ENCODE data around the gene DNAJC16. TPM values are rescaled to one million over a fixed set of nuclear protein-coding genes. Genes with fewer than 3 reads are reported as not detected.

DNAJC16 gene
- total and polyA plus RNA-seq, 3 donors from 2014 or later = 19.9 to 32.1 (median 24.3) TPM

- no peaks in the 10 kb centered on the region for H3K27me3 ChIP-seq
- H3K9me3 ChIP-seq = no peaks in the 10 kb centered on the region
- peaks cover 16% of the 10 kb centered on the region for H3K4me1 ChIP-seq
- intact Hi-C loops (cut with DNase I; ENCODE audit: low total_unique reads) = no loop called here
- no peak for DNase-seq
- no peak overlapping the region for H3K4me3 ChIP-seq
- H3K27ac ChIP-seq = no peak overlapping the region
- WGBS, 2 donors = 91 to 92% methylated on average over 7 of the region's 7 CpGs
- TF ChIP-seq CTCF (IDR thresholded peaks at IDR 0.05) = no peak
- TF ChIP-seq POLR2A (IDR thresholded peaks at IDR 0.05) = no peak
- no peaks in the 10 kb centered on the region for H3K36me3 ChIP-seq (ENCODE audit: low read depth, missing control alignments)
Measured at GRCh38 chr1:15622712-15623373, 96.2 kb downstream of the DNAJC16 start.

GRCh38 chr1:15623435-15623834, 96.8 kb downstream of the DNAJC16 start:
- Histone ChIP-seq H3K9me3 (no peaks in the 10 kb centered on the region), H3K4me3 (no peak overlapping the region), H3K36me3 (ENCODE audit: low read depth, missing control alignments) (no peaks in the 10 kb centered on the region), H3K27me3 (no peaks in the 10 kb centered on the region), H3K27ac (no peak overlapping the region), H3K4me1 (peaks cover 16% of the 10 kb centered on the region)
- TF ChIP-seq CTCF (IDR thresholded peaks at IDR 0.05) (no peak), POLR2A (IDR thresholded peaks at IDR 0.05) (no peak)
- intact Hi-C loops (cut with DNase I; ENCODE audit: low total_unique reads) = no loop called here
- DNase-seq = no peak
- 90 to 96% methylated on average over 6 of the region's 6 CpGs for WGBS, 2 donors

GRCh38 chr1:15624133-15624714, 97.6 kb downstream of the DNAJC16 start:
- TF ChIP-seq CTCF (IDR thresholded peaks at IDR 0.05) (no peak), POLR2A (IDR thresholded peaks at IDR 0.05) (no peak)
- no peak overlapping the region for H3K27ac ChIP-seq
- H3K4me3 ChIP-seq = no peak overlapping the region
- no peak for DNase-seq
- H3K27me3 ChIP-seq = no peaks in the 10 kb centered on the region
- WGBS, 2 donors = 89 to 91% methylated on average over 3 of the region's 3 CpGs
- intact Hi-C loops (cut with DNase I; ENCODE audit: low total_unique reads) = no loop called here
- H3K9me3 ChIP-seq = no peaks in the 10 kb centered on the region
- peaks cover 12% of the 10 kb centered on the region for H3K4me1 ChIP-seq
- no peaks in the 10 kb centered on the region for H3K36me3 ChIP-seq (ENCODE audit: low read depth, missing control alignments)

GRCh38 chr1:15625056-15625917, 98.6 kb downstream of the DNAJC16 start:
- no peak overlapping the region for H3K27ac ChIP-seq
- H3K9me3 ChIP-seq = no peaks in the 10 kb centered on the region
- WGBS, 2 donors = 82 to 85% methylated on average over 13 of the region's 13 CpGs
- peaks cover 4% of the 10 kb centered on the region for H3K4me1 ChIP-seq
- intact Hi-C loops (cut with DNase I; ENCODE audit: low total_unique reads) = no loop called here
- H3K36me3 ChIP-seq (ENCODE audit: low read depth, missing control alignments) = no peaks in the 10 kb centered on the region
- DNase-seq = no peak
- TF ChIP-seq POLR2A (IDR thresholded peaks at IDR 0.05) = no peak
- TF ChIP-seq CTCF (IDR thresholded peaks at IDR 0.05) = no peak
- H3K4me3 ChIP-seq = no peak overlapping the region
- no peaks in the 10 kb centered on the region for H3K27me3 ChIP-seq

Small RNA genes lying within 50 kb of the gene (small RNA-seq; reads per million reads assigned to genes)
- gene CD24P1 (0 reads per million in 2 donors), gene RNU7-179P (0 reads per million in 2 donors), gene SCARNA21B (0 reads per million in 2 donors)

Other genes starting within 250 kb of the DNAJC16 start
- gene EFHD2, start 117.0 kb upstream of the DNAJC16 start, total RNA-seq = 100 to 1,000 TPM; 308 to 384 TPM
- gene EFHD2, start 117.0 kb upstream of the DNAJC16 start, polyA plus RNA-seq (ENCODE audit: insufficient read depth, low read depth, low replicate concordance) = 146 TPM
- under 1 TPM; 0.50 to 0.55 TPM for gene CTRC, start 88.4 kb upstream of the DNAJC16 start, total RNA-seq
- 0.83 TPM for gene CTRC, start 88.4 kb upstream of the DNAJC16 start, polyA plus RNA-seq (ENCODE audit: insufficient read depth, low read depth, low replicate concordance)
- 1 to 10 TPM; 3.7 to 4.8 TPM for gene CELA2A, start 70.1 kb upstream of the DNAJC16 start, total RNA-seq
- 2.4 TPM for gene CELA2A, start 70.1 kb upstream of the DNAJC16 start, polyA plus RNA-seq (ENCODE audit: insufficient read depth, low read depth, low replicate concordance)
- 1 to 10 TPM; 3.3 to 3.7 TPM for gene CELA2B, start 50.7 kb upstream of the DNAJC16 start, total RNA-seq
- 2.7 TPM for gene CELA2B, start 50.7 kb upstream of the DNAJC16 start, polyA plus RNA-seq (ENCODE audit: insufficient read depth, low read depth, low replicate concordance)
- 10 to 100 TPM; 34.8 to 48.5 TPM for gene CASP9, start 2.6 kb upstream of the DNAJC16 start, total RNA-seq
- 33.8 TPM for gene CASP9, start 2.6 kb upstream of the DNAJC16 start, polyA plus RNA-seq (ENCODE audit: insufficient read depth, low read depth, low replicate concordance)
- gene AGMAT, start 58.2 kb downstream of the DNAJC16 start, total RNA-seq = 1 to 10 TPM in 1 of 2 donors, under 1 TPM in 1; 0.99 to 1.5 TPM
- 1.8 TPM for gene AGMAT, start 58.2 kb downstream of the DNAJC16 start, polyA plus RNA-seq (ENCODE audit: insufficient read depth, low read depth, low replicate concordance)
- gene DDI2, start 90.6 kb downstream of the DNAJC16 start, total RNA-seq = 10 to 100 TPM; 45.2 to 54.2 TPM
- 9.6 TPM for gene DDI2, start 90.6 kb downstream of the DNAJC16 start, polyA plus RNA-seq (ENCODE audit: insufficient read depth, low read depth, low replicate concordance)
- gene PLEKHM2, start 157.5 kb downstream of the DNAJC16 start, total RNA-seq = 10 to 100 TPM; 61.9 to 70.2 TPM
- gene PLEKHM2, start 157.5 kb downstream of the DNAJC16 start, polyA plus RNA-seq (ENCODE audit: insufficient read depth, low read depth, low replicate concordance) = 98.4 TPM
- 1 to 10 TPM; 2.5 to 3.8 TPM for gene SLC25A34, start 209.4 kb downstream of the DNAJC16 start, total RNA-seq
- gene SLC25A34, start 209.4 kb downstream of the DNAJC16 start, polyA plus RNA-seq (ENCODE audit: insufficient read depth, low read depth, low replicate concordance) = 2.6 TPM
- not detected for gene TMEM82, start 215.7 kb downstream of the DNAJC16 start, total RNA-seq
- not detected for gene TMEM82, start 215.7 kb downstream of the DNAJC16 start, polyA plus RNA-seq (ENCODE audit: insufficient read depth, low read depth, low replicate concordance)
- 10 to 100 TPM; 32.8 to 52.5 TPM for gene FBLIM1, start 231.9 kb downstream of the DNAJC16 start, total RNA-seq
- gene FBLIM1, start 231.9 kb downstream of the DNAJC16 start, polyA plus RNA-seq (ENCODE audit: insufficient read depth, low read depth, low replicate concordance) = 23.3 TPM